SU-DHL-6 (cell line): Measurements from ENCODE around the gene NPIPA8.
"Not testable (repeated sequence)": the region's sequence is repeated elsewhere in the genome, so short reads cannot be mapped to it uniquely, and the experiment has no call there.

Experiments
- CTCF ChIP-seq: fragments of 200-600 bp; sonication (generic); IDR thresholded peaks from one replicate; pipeline ENCODE4 v1.5.1; 2017; ENCODE audit warnings: antibody characterized with exemption, mild to moderate bottlenecking, low read length, moderate library complexity; ENCODE audit not compliant: insufficient read depth, poor library complexity, severe bottlenecking
- EZH2phosphoT487 ChIP-seq: fragments of 200-600 bp; sonication (generic), shearing (Covaris generic); conservative IDR thresholded peaks from 2 replicates; pipeline ENCODE4 v1.6.1; 2018; ENCODE audit warnings: mild to moderate bottlenecking, antibody characterized with exemption, low read length, moderate library complexity, mixed read lengths

- not testable (repeated sequence) for TF ChIP-seq EZH2phosphoT487, CTCF
Measured at GRCh38 chr16:18307241-18307640, 29.3 kb downstream of the NPIPA8 start.
